ENCODE data around the gene PLPPR4.
A peak's percentile ranks its signal among the peaks of the same experiment; 100 is the strongest.
"Not testable (repeated sequence)": the region's sequence is repeated elsewhere in the genome, so short reads cannot be mapped to it uniquely, and the experiment has no call there.

Gene PLPPR4

GRCh38 chr1:99264201-99265021, at the start of gene PLPPR4:
Gene PLPPR4, plus strand, starts transcription at chr1:99264492. Its CDS starts 102 bp downstream, at chr1:99264594.
- DNase-seq (ENCODE audit: low spot score), result no peak

- DNase-seq (ENCODE audit: low spot score), result no peak
These were observed 47.3 kb upstream of the PLPPR4 start for GRCh38 chr1:99216956-99217355.

GRCh38 chr1:99217599-99217998, 46.7 kb upstream of the PLPPR4 start:
- no peak for DNase-seq (ENCODE audit: low spot score)

GRCh38 chr1:99218572-99218971, 45.7 kb upstream of the PLPPR4 start:
- no peak for DNase-seq (ENCODE audit: low spot score)

GRCh38 chr1:99218999-99219398, 45.3 kb upstream of the PLPPR4 start:
- peak; percentile 34 for DNase-seq (ENCODE audit: low spot score)

- DNase-seq (ENCODE audit: low spot score), result no peak
These were observed 37.0 kb upstream of the PLPPR4 start for GRCh38 chr1:99227056-99227897.

GRCh38 chr1:99228153-99228552, 36.1 kb upstream of the PLPPR4 start:
- DNase-seq (ENCODE audit: low spot score), result no peak

GRCh38 chr1:99229122-99229521, 35.2 kb upstream of the PLPPR4 start:
- no peak for DNase-seq (ENCODE audit: low spot score)

- no peak for DNase-seq (ENCODE audit: low spot score)
These were observed 33.6 kb upstream of the PLPPR4 start for GRCh38 chr1:99230695-99231094.

- no peak for DNase-seq (ENCODE audit: low spot score)
These were observed 32.1 kb upstream of the PLPPR4 start for GRCh38 chr1:99232172-99232571.

GRCh38 chr1:99233446-99233845, 30.8 kb upstream of the PLPPR4 start:
- no peak for DNase-seq (ENCODE audit: low spot score)

GRCh38 chr1:99236756-99237155, 27.5 kb upstream of the PLPPR4 start:
- DNase-seq (ENCODE audit: low spot score), result no peak

GRCh38 chr1:99239690-99240089, 24.6 kb upstream of the PLPPR4 start:
- no peak for DNase-seq (ENCODE audit: low spot score)

- DNase-seq (ENCODE audit: low spot score), result no peak
These were observed 23.7 kb upstream of the PLPPR4 start for GRCh38 chr1:99240621-99241020.

- DNase-seq (ENCODE audit: low spot score), result no peak
These were observed 18.1 kb upstream of the PLPPR4 start for GRCh38 chr1:99246152-99246551.

- DNase-seq (ENCODE audit: low spot score), result no peak
These were observed 17.1 kb upstream of the PLPPR4 start for GRCh38 chr1:99247199-99247598.

- no peak for DNase-seq (ENCODE audit: low spot score)
These were observed 13.6 kb upstream of the PLPPR4 start for GRCh38 chr1:99250728-99251127.

GRCh38 chr1:99251308-99251707, 13.0 kb upstream of the PLPPR4 start:
- no peak for DNase-seq (ENCODE audit: low spot score)

- no peak for DNase-seq (ENCODE audit: low spot score)
These were observed 11.7 kb upstream of the PLPPR4 start for GRCh38 chr1:99252630-99253029.

GRCh38 chr1:99260402-99260801, 3.9 kb upstream of the PLPPR4 start:
- not testable (repeated sequence) for DNase-seq (ENCODE audit: low spot score)

GRCh38 chr1:99265124-99265523, 832 bp downstream of the PLPPR4 start:
- no peak for DNase-seq (ENCODE audit: low spot score)

- no peak for DNase-seq (ENCODE audit: low spot score)
These were observed 2.4 kb downstream of the PLPPR4 start for GRCh38 chr1:99266726-99267125.

GRCh38 chr1:99268021-99268420, 3.7 kb downstream of the PLPPR4 start:
- DNase-seq (ENCODE audit: low spot score), result no peak

All from NAMALWA (cell line).